ENCODE results near the gene HPDL. TPM values are rescaled to one million over a fixed set of nuclear protein-coding genes. Genes with fewer than 3 reads are reported as not detected.

The HPDL gene
- total RNA-seq, 2 experiments from 2014 or later = not detected

GRCh38 chr1:45346473-45346872 lies 19.8 kb downstream of the HPDL start:
- Histone ChIP-seq H3K27me3 (ENCODE audit: control insufficient read depth in 1 of 2, insufficient read depth in 2 of 2, low read length in 2 of 2) (no peaks in the 10 kb centered on the region), H3K36me3 (ENCODE audit: insufficient read depth, low read length) (peaks cover 43% of the 10 kb centered on the region), H3K4me3 (ENCODE audit: low read length) (no peak overlapping the region), H3K4me1 (ENCODE audit: insufficient read depth, low read length) (peaks cover 18% of the 10 kb centered on the region), H3K27ac (ENCODE audit: low read depth in 1 of 2, low read length in 2 of 2) (no peak overlapping the region), H3K9me3 (ENCODE audit: control insufficient read depth in 1 of 2, insufficient read depth in 1 of 2, low read length in 2 of 2) (no peaks in the 10 kb centered on the region)
- POLR2A ChIA-PET = interaction anchor here (0.7 to 1.4 kb wide), 2 partner anchors 8 to 175 kb away, joined by 3 read pairs; partner anchors contain the start of gene PRDX1
- Mint-ChIP-seq H3K36me3 (ENCODE audit: low read depth) (peaks cover 54% of the 10 kb centered on the region), H3K27me3 (no peaks in the 10 kb centered on the region), H3K4me1 (ENCODE audit: low read depth) (peaks cover 13% of the 10 kb centered on the region), H3K9me3 (no peaks in the 10 kb centered on the region), H3K27ac (no peak overlapping the region), H3K4me3 (no peak overlapping the region)
- intact Hi-C loops (cut with DNase I, micrococcal nuclease) = loop anchor here in 1 of 2 experiments (10.0 kb wide), 1 partner anchor 238 kb away; the partner anchor contains the start of gene NASP
- CTCF ChIA-PET = interaction anchor here (1.3 kb wide), 1 partner anchor 13 kb away, joined by 3 read pairs; no protein-coding TSS in a partner anchor
- ATAC-seq (ENCODE audit: poor library complexity) = no peak
- no peak for DNase-seq
- TF ChIP-seq CTCF (IDR thresholded peaks at IDR 0.05) = no peak

GRCh38 chr1:45348020-45348419 lies 21.3 kb downstream of the HPDL start:
- Mint-ChIP-seq H3K9me3 (no peaks in the 10 kb centered on the region), H3K27me3 (no peaks in the 10 kb centered on the region), H3K4me1 (ENCODE audit: low read depth) (no peaks in the 10 kb centered on the region), H3K4me3 (no peak overlapping the region), H3K27ac (no peak overlapping the region), H3K36me3 (ENCODE audit: low read depth) (peaks cover 39% of the 10 kb centered on the region)
- H3K27ac ChIP-seq (ENCODE audit: low read depth in 1 of 2, low read length in 2 of 2) = no peak overlapping the region
- POLR2A ChIA-PET = interaction anchor here (0.6 to 4.8 kb wide), 3 partner anchors 8 to 804 kb away, joined by 3 to 28 read pairs (median 3); partner anchors contain the start of genes MUTYH and TOE1
- no peak overlapping the region for H3K4me3 ChIP-seq (ENCODE audit: low read length)
- peaks cover 28% of the 10 kb centered on the region for H3K36me3 ChIP-seq (ENCODE audit: insufficient read depth, low read length)
- intact Hi-C loops (cut with DNase I, micrococcal nuclease) = loop anchor here in 1 of 2 experiments (10.0 kb wide), 1 partner anchor 237 kb away; the partner anchor contains the start of gene NASP
- TF ChIP-seq CTCF (IDR thresholded peaks at IDR 0.05) = no peak
- no peaks in the 10 kb centered on the region for H3K27me3 ChIP-seq (ENCODE audit: control insufficient read depth in 1 of 2, insufficient read depth in 2 of 2, low read length in 2 of 2)
- CTCF ChIA-PET = no interaction called here
- DNase-seq (no peak), ATAC-seq (ENCODE audit: poor library complexity) (no peak)
- H3K9me3 ChIP-seq (ENCODE audit: control insufficient read depth in 1 of 2, insufficient read depth in 1 of 2, low read length in 2 of 2) = no peaks in the 10 kb centered on the region
- peaks cover 2% of the 10 kb centered on the region for H3K4me1 ChIP-seq (ENCODE audit: insufficient read depth, low read length)

GRCh38 chr1:45348609-45348965 lies 21.9 kb downstream of the HPDL start:
- ChIA-PET CTCF (no interaction called here), POLR2A (interaction anchor here (0.6 to 4.8 kb wide), 3 partner anchors 9 to 803 kb away, joined by 3 to 28 read pairs (median 3); partner anchors contain the start of genes MUTYH and TOE1)
- Histone ChIP-seq H3K36me3 (ENCODE audit: insufficient read depth, low read length) (peaks cover 22% of the 10 kb centered on the region), H3K27me3 (ENCODE audit: control insufficient read depth in 1 of 2, insufficient read depth in 2 of 2, low read length in 2 of 2) (no peaks in the 10 kb centered on the region), H3K9me3 (ENCODE audit: control insufficient read depth in 1 of 2, insufficient read depth in 1 of 2, low read length in 2 of 2) (no peaks in the 10 kb centered on the region), H3K4me1 (ENCODE audit: insufficient read depth, low read length) (no peaks in the 10 kb centered on the region), H3K4me3 (ENCODE audit: low read length) (no peak overlapping the region), H3K27ac (ENCODE audit: low read depth in 1 of 2, low read length in 2 of 2) (no peak overlapping the region)
- ATAC-seq (ENCODE audit: poor library complexity) (no peak), DNase-seq (no peak)
- H3K27me3 Mint-ChIP-seq = no peaks in the 10 kb centered on the region
- intact Hi-C loops (cut with DNase I, micrococcal nuclease) = loop anchor here in 1 of 2 experiments (10.0 kb wide), 1 partner anchor 236 kb away; the partner anchor contains the start of gene NASP
- no peaks in the 10 kb centered on the region for H3K4me1 Mint-ChIP-seq (ENCODE audit: low read depth)
- peaks cover 33% of the 10 kb centered on the region for H3K36me3 Mint-ChIP-seq (ENCODE audit: low read depth)
- H3K9me3 Mint-ChIP-seq = no peaks in the 10 kb centered on the region
- H3K27ac Mint-ChIP-seq = no peak overlapping the region
- TF ChIP-seq CTCF (IDR thresholded peaks at IDR 0.05) = no peak
- no peak overlapping the region for H3K4me3 Mint-ChIP-seq
